OCI-LY7 (cell line): ENCODE results near the gene KIRREL3. TPM values are rescaled to one million over a fixed set of nuclear protein-coding genes. Genes with fewer than 3 reads are reported as not detected.

Source experiments
- BruUV-seq: library from RNA; stranded (reverse); fragments of 400-500 nt; replicated peaks from 2 replicates; lab custom pipeline; 2021; lab: Mats Ljungman, UMichigan
- CTCF ChIA-PET: fragments of 300-600 bp; sonication (Branson Sonifier 250); formaldehyde crosslinking; loops from one replicate; lab custom pipeline; 2022; ENCODE audit warnings: antibody characterized with exemption; ENCODE audit not compliant: unreplicated experiment; lab: Charles Lee
- POLR2A ChIA-PET: fragments of 300-600 bp; sonication (Branson Sonifier 250); formaldehyde crosslinking; loops from one replicate; lab custom pipeline; 2022; ENCODE audit warnings: antibody characterized with exemption; lab: Charles Lee
- DNase-seq: peaks from one replicate; pipeline ENCODE4 v3.0.0-alpha.2; 2015; ENCODE audit warnings: low spot score
- H2AFZ ChIP-seq: fragments of 200-600 bp; sonication (generic), shearing (Covaris generic); 2 replicates; pipeline ENCODE4 v1.6.1; 2014; ENCODE audit warnings: mild to moderate bottlenecking, antibody characterized with exemption, low read length, moderate library complexity
- H3K27ac ChIP-seq: fragments of 200-600 bp; sonication (generic); 2 replicates; pipeline ENCODE4 v1.5.1; 2014; ENCODE audit warnings: mixed run types, low read depth, mild to moderate bottlenecking, moderate library complexity, low read length, inconsistent platforms; ENCODE audit not compliant: poor library complexity, severe bottlenecking
- H3K36me3 ChIP-seq: fragments of 200-600 bp; sonication (generic); 2 replicates; pipeline ENCODE4 v1.6.1; 2014; ENCODE audit warnings: mild to moderate bottlenecking, antibody characterized with exemption, low read length, moderate library complexity, mixed read lengths; ENCODE audit not compliant: insufficient read depth
- H3K4me1 ChIP-seq: fragments of 200-600 bp; sonication (generic); 2 replicates; pipeline ENCODE4 v1.5.1; 2014; ENCODE audit warnings: mild to moderate bottlenecking, low read length; ENCODE audit not compliant: insufficient read depth, poor library complexity, severe bottlenecking
- H3K4me2 ChIP-seq: fragments of 200-600 bp; sonication (generic); 2 replicates; pipeline ENCODE4 v1.6.1; 2014; ENCODE audit warnings: mild to moderate bottlenecking, low read length
- H3K4me3 ChIP-seq: fragments of 200-600 bp; sonication (generic); 2 replicates; pipeline ENCODE4 v1.5.1; 2014; ENCODE audit warnings: mild to moderate bottlenecking, low read depth, low read length; ENCODE audit not compliant: poor library complexity, severe bottlenecking
- H3K79me2 ChIP-seq: fragments of 200-600 bp; sonication (generic); 2 replicates; pipeline ENCODE4 v1.6.1; 2016; ENCODE audit warnings: low read depth, mild to moderate bottlenecking, low read length, moderate library complexity, mixed read lengths; ENCODE audit not compliant: insufficient read depth
- H3K9me2 ChIP-seq: fragments of 200-600 bp; sonication (generic); 2 replicates; pipeline ENCODE4 v1.6.1; 2016; ENCODE audit warnings: mild to moderate bottlenecking, low read length, mixed read lengths; ENCODE audit not compliant: insufficient read depth
- H3K9me3 ChIP-seq: fragments of 200-600 bp; sonication (generic); 2 replicates; pipeline ENCODE4 v1.6.1; 2014; ENCODE audit warnings: mild to moderate bottlenecking, mixed run types, low read length, mixed read lengths
- H4K20me1 ChIP-seq: fragments of 200-600 bp; sonication (generic); 2 replicates; pipeline ENCODE4 v1.6.1; 2014; ENCODE audit warnings: mild to moderate bottlenecking, antibody characterized with exemption, low read length, moderate library complexity, mixed read lengths; ENCODE audit not compliant: insufficient read depth
- CTCF ChIP-seq: fragments of 200-600 bp; sonication (generic); conservative IDR thresholded peaks from 2 replicates; pipeline ENCODE4 v1.5.1; 2014; ENCODE audit warnings: mild to moderate bottlenecking, antibody characterized with exemption, low read length, moderate library complexity, mixed read lengths
- EZH2phosphoT487 ChIP-seq: fragments of 200-600 bp; sonication (generic); IDR thresholded peaks from 2 replicates; pipeline ENCODE4 v1.6.1; 2018; ENCODE audit warnings: low read depth, borderline replicate concordance, mild to moderate bottlenecking, mixed run types, antibody characterized with exemption, low read length, moderate library complexity, mixed read lengths
- intact Hi-C: fragments of 100-400 bp; cut with micrococcal nuclease; formaldehyde crosslinking; loops from one replicate; pipeline ENCODE4 v1.10.0; 2022; ENCODE audit not compliant: unreplicated experiment
- total RNA-seq, 2 experiments: library from RNA; depleted of rRNA in 1 of 2; stranded (reverse); fragments of >200 nt in 1 of 2; shearing (Covaris generic) in 1 of 2; gene quantifications; 2 replicates each; pipeline ENCODE4 v1.2.3, GENCODE V29; 2014 to 2022

The KIRREL3 gene
- total RNA-seq, 2 experiments from 2014 or later: not detected

- intact Hi-C loops: no loop called here
- CTCF ChIA-PET: interaction anchor here (0.5 kb wide), 1 partner anchor 182 kb away, joined by 4 read pairs; no protein-coding TSS in a partner anchor
- H3K27ac ChIP-seq: no peak overlapping the region
- no peaks in the 10 kb centered on the region for H3K79me2 ChIP-seq
- no peaks in the 10 kb centered on the region for H4K20me1 ChIP-seq
- no peaks in the 10 kb centered on the region for H3K4me1 ChIP-seq
- BruUV-seq: no TSS peak
- no peak for TF ChIP-seq CTCF
- TF ChIP-seq EZH2phosphoT487: no peak
- H3K9me2 ChIP-seq: no peaks in the 10 kb centered on the region
- no peak overlapping the region for H3K4me3 ChIP-seq
- POLR2A ChIA-PET: no interaction called here
- no peaks in the 10 kb centered on the region for H3K9me3 ChIP-seq
- no peak overlapping the region for H3K4me2 ChIP-seq
- no peaks in the 10 kb centered on the region for H3K36me3 ChIP-seq
- no peak for DNase-seq
- H2AFZ ChIP-seq: no peak overlapping the region
Observed at GRCh38 chr11:126919147-126919823, 81.3 kb downstream of the KIRREL3 start.

- POLR2A ChIA-PET: no interaction called here
- no peak for DNase-seq
- no peaks in the 10 kb centered on the region for H3K9me2 ChIP-seq
- H3K79me2 ChIP-seq: no peaks in the 10 kb centered on the region
- no peak overlapping the region for H2AFZ ChIP-seq
- no peaks in the 10 kb centered on the region for H3K9me3 ChIP-seq
- H3K4me2 ChIP-seq: no peak overlapping the region
- no peak for TF ChIP-seq CTCF
- no peak for TF ChIP-seq EZH2phosphoT487
- no peak overlapping the region for H3K4me3 ChIP-seq
- no peaks in the 10 kb centered on the region for H4K20me1 ChIP-seq
- CTCF ChIA-PET: no interaction called here
- BruUV-seq: no TSS peak
- no peaks in the 10 kb centered on the region for H3K36me3 ChIP-seq
- intact Hi-C loops: no loop called here
- no peaks in the 10 kb centered on the region for H3K4me1 ChIP-seq
- no peak overlapping the region for H3K27ac ChIP-seq
Observed at GRCh38 chr11:126918556-126918955, 82.0 kb downstream of the KIRREL3 start.

- no TSS peak for BruUV-seq
- no peak for DNase-seq
Observed at GRCh38 chr11:126917531-126918204, 82.9 kb downstream of the KIRREL3 start.

More at GRCh38 chr11:126917531-126918204, 82.9 kb downstream of the KIRREL3 start:
- ChIA-PET POLR2A (no interaction called here), CTCF (no interaction called here)
- no peak overlapping the region for H3K4me2 ChIP-seq
- no peak for TF ChIP-seq EZH2phosphoT487
- no peak for TF ChIP-seq CTCF
- H2AFZ ChIP-seq: no peak overlapping the region
- H3K9me2 ChIP-seq: no peaks in the 10 kb centered on the region
- no peaks in the 10 kb centered on the region for H3K4me1 ChIP-seq
- no peaks in the 10 kb centered on the region for H3K36me3 ChIP-seq
- no peak overlapping the region for H3K4me3 ChIP-seq
- H3K79me2 ChIP-seq: no peaks in the 10 kb centered on the region
- intact Hi-C loops: no loop called here
- no peak overlapping the region for H3K27ac ChIP-seq
- no peaks in the 10 kb centered on the region for H4K20me1 ChIP-seq
- H3K9me3 ChIP-seq: no peaks in the 10 kb centered on the region
